Liver (tissue), 9 donors: ENCODE data around the gene DOCK9. TPM values are rescaled to one million over a fixed set of nuclear protein-coding genes. Genes with fewer than 3 reads are reported as not detected.

Source experiments
- DNase-seq: peaks from one replicate; pipeline ENCODE4 v3.0.0-alpha.2; 2017; ENCODE audit warnings: low spot score
- H3K27ac ChIP-seq, 2 donors: one replicate each; pipeline ENCODE4 v1.7.0; 2013; ENCODE audit warnings: inconsistent platforms in 2 of 2, low read length in 2 of 2, control low read depth in 1 of 2, low read depth in 1 of 2, mild to moderate bottlenecking in 1 of 2
- H3K27me3 ChIP-seq, 4 donors: one replicate each; pipeline versions ENCODE4 v1.6.1 to v1.7.0; 2013; ENCODE audit warnings: low read length in 3 of 4, inconsistent platforms in 1 of 4, mild to moderate bottlenecking in 1 of 4, moderate library complexity in 1 of 4; ENCODE audit not compliant: control insufficient read depth in 4 of 4, insufficient read depth in 4 of 4
- H3K36me3 ChIP-seq, 4 donors: one replicate each; pipeline versions ENCODE4 v1.6.1 to v1.7.0; 2013; ENCODE audit warnings: low read length in 3 of 4, mild to moderate bottlenecking in 3 of 4, low read depth in 1 of 4, moderate library complexity in 1 of 4; ENCODE audit not compliant: control insufficient read depth in 4 of 4, insufficient read depth in 3 of 4
- H3K4me1 ChIP-seq, 4 donors: one replicate each; pipeline versions ENCODE4 v1.6.1 to v1.7.0; 2013; ENCODE audit warnings: low read length in 3 of 4, mild to moderate bottlenecking in 3 of 4, moderate library complexity in 1 of 4; ENCODE audit not compliant: control insufficient read depth in 4 of 4, insufficient read depth in 4 of 4
- H3K4me3 ChIP-seq, 3 donors: one replicate each; pipeline versions ENCODE4 v1.6.1 to v1.7.0; 2013; ENCODE audit warnings: low read length in 3 of 3, control low read depth in 1 of 3, low read depth in 1 of 3, mild to moderate bottlenecking in 1 of 3
- H3K9ac ChIP-seq, 2 donors: one replicate each; pipeline ENCODE4 v1.7.0; 2013; ENCODE audit warnings: low read length in 2 of 2, mild to moderate bottlenecking in 2 of 2, moderate library complexity in 2 of 2, control low read depth in 1 of 2, low read depth in 1 of 2
- H3K9me3 ChIP-seq, 4 donors: one replicate each; pipeline versions ENCODE4 v1.6.1 to v1.7.0; 2013; ENCODE audit warnings: low read length in 3 of 4; ENCODE audit not compliant: control insufficient read depth in 4 of 4
- EGR1 ChIP-seq, 2 donors: IDR thresholded peaks; 2 replicates each; pipeline ENCODE4 v1.6.1; 2016 to 2018; ENCODE audit warnings: antibody characterized with exemption in 2 of 2, low read depth in 2 of 2
- FOXA1 ChIP-seq: IDR thresholded peaks from 2 replicates; pipeline ENCODE4 v1.6.1; 2016; ENCODE audit warnings: antibody characterized with exemption
- FOXA2 ChIP-seq: IDR thresholded peaks from 2 replicates; pipeline ENCODE4 v1.6.1; 2016; ENCODE audit warnings: antibody characterized with exemption
- GABPA ChIP-seq, 2 donors: IDR thresholded peaks in 1 of 2; conservative IDR thresholded peaks in 1 of 2; 2 replicates each; pipeline ENCODE4 v1.6.1; 2016; ENCODE audit warnings: antibody characterized with exemption in 2 of 2, mild to moderate bottlenecking in 1 of 2, moderate library complexity in 1 of 2
- HNF4A ChIP-seq, 2 donors: conservative IDR thresholded peaks; 2 replicates each; pipeline ENCODE4 v1.6.1; 2016; ENCODE audit warnings: antibody characterized with exemption in 2 of 2, mild to moderate bottlenecking in 2 of 2
- HNF4G ChIP-seq: IDR thresholded peaks from 2 replicates; pipeline ENCODE4 v1.6.1; 2016; ENCODE audit warnings: antibody characterized with exemption
- JUND ChIP-seq, 2 donors: IDR thresholded peaks; 2 replicates each; pipeline ENCODE4 v1.6.1; 2016; ENCODE audit warnings: antibody characterized with exemption in 2 of 2
- NR2F2 ChIP-seq: IDR thresholded peaks from 2 replicates; pipeline ENCODE4 v1.6.1; 2016; ENCODE audit warnings: antibody characterized with exemption
- RAD21 ChIP-seq, 2 donors: IDR thresholded peaks; 2 replicates each; pipeline ENCODE4 v1.6.1; 2016; ENCODE audit warnings: antibody characterized with exemption in 2 of 2, mild to moderate bottlenecking in 2 of 2
- RXRA ChIP-seq, 2 donors: IDR thresholded peaks; 2 replicates each; pipeline ENCODE4 v1.6.1; 2017 to 2018; ENCODE audit warnings: antibody characterized with exemption in 2 of 2, mild to moderate bottlenecking in 1 of 2
- TAF1 ChIP-seq: conservative IDR thresholded peaks from 2 replicates; pipeline ENCODE4 v1.6.1; 2016; ENCODE audit warnings: antibody characterized with exemption, mild to moderate bottlenecking
- YY1 ChIP-seq: IDR thresholded peaks from 2 replicates; pipeline ENCODE4 v1.6.1; 2016; ENCODE audit warnings: antibody characterized with exemption, mild to moderate bottlenecking
- WGBS: extraction: QIAGEN DNeasy Blood & Tissue Kit; methylation state at CpG from one replicate; pipeline ENCODE4 v1.1.7; 2013; 5-methylcytosine and 5-hydroxymethylcytosine counted together
- polyA plus RNA-seq, 2 donors: library from polyadenylated mRNA; stranded (reverse) in 1 of 2; unstranded in 1 of 2; fragments of 200-250 nt in 1 of 2; fragments of >200 nt in 1 of 2; fragmentation: Nextera tagmentation in 1 of 2; extraction: Ambion mirVana in 1 of 2; gene quantifications; one replicate each; pipeline versions ENCODE4 v1.2.1 to v1.2.3, GENCODE V29; 2013 to 2015
- total RNA-seq, 2 donors: library from RNA; depleted of rRNA; stranded (reverse); fragments of >200 nt; gene quantifications; one replicate each; pipeline ENCODE4 v1.2.3, GENCODE V29; 2014
- TF ChIP-seq, protein P1 (sequence below): IDR thresholded peaks from 2 replicates; pipeline ENCODE4 v1.6.1; 2016; ENCODE audit warnings: antibody characterized with exemption
- TF ChIP-seq, protein P2 (sequence below): IDR thresholded peaks from 2 replicates; pipeline ENCODE4 v1.6.1; 2016; ENCODE audit warnings: antibody characterized with exemption
- TF ChIP-seq, protein P3 (sequence below): fragments of 150-350 bp; IDR thresholded peaks from 2 replicates; pipeline ENCODE4 v1.5.1; 2017; ENCODE audit warnings: improper control_type of control experiment, low read depth, low read length; ENCODE audit not compliant: missing input control
- TF ChIP-seq, protein P4 (sequence below): IDR thresholded peaks from 2 replicates; pipeline ENCODE4 v1.6.1; 2016; ENCODE audit warnings: antibody characterized with exemption
- donor health status: healthy.
- donor health status: healthy.
- donor health status: healthy.
- donor health status: healthy.
- donor health status: healthy.

The DOCK9 gene
- total and polyA plus RNA-seq, 4 donors = 5.4 to 31.3 (median 10.6) TPM

DNA sequence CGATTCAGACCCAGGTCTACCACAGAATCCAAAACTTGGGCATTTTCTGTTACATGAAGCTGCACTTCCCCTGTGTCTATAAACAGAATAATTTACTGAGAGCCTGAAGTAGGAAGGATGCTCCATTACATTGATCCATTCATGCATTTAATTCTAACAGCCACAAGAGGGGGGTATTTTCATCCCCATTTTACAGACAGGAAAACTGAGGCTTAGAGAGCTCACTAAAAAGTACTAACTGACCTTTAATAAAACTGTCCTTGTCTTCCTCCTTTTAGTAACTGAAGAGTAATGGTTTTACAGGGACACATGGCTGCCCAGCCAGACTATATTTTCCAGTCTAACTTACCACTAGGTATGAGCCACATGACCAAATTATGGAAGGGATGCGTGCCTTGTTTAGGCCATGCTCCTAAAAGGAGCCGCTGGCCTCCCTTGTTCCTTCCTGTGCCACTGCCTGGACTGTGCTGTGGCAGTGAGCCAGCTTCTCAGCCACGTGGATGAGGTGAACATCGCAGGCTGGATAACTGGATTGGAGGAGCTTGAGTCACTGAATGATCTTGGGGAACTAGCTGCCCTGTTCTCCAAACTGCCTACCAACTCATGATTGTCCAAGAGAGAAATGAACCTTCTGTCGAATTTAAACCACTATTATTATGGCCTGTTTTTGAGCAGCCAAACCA lies 108.3 kb downstream of the DOCK9 start:
- TF ChIP-seq, protein P1, sequence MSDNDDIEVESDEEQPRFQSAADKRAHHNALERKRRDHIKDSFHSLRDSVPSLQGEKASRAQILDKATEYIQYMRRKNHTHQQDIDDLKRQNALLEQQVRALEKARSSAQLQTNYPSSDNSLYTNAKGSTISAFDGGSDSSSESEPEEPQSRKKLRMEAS = no peak
- TF ChIP-seq RAD21 (IDR thresholded peaks at IDR 0.05) (peak in 1 of 2 donors; percentile 23), JUND (IDR thresholded peaks at IDR 0.05) (no peak), GABPA (IDR thresholded peaks at IDR 0.05 in 1 of 2, conservative IDR thresholded peaks at IDR 0.05 in 1 of 2) (no peak), FOXA1 (no peak), NR2F2 (no peak)
- TF ChIP-seq, protein P2, sequence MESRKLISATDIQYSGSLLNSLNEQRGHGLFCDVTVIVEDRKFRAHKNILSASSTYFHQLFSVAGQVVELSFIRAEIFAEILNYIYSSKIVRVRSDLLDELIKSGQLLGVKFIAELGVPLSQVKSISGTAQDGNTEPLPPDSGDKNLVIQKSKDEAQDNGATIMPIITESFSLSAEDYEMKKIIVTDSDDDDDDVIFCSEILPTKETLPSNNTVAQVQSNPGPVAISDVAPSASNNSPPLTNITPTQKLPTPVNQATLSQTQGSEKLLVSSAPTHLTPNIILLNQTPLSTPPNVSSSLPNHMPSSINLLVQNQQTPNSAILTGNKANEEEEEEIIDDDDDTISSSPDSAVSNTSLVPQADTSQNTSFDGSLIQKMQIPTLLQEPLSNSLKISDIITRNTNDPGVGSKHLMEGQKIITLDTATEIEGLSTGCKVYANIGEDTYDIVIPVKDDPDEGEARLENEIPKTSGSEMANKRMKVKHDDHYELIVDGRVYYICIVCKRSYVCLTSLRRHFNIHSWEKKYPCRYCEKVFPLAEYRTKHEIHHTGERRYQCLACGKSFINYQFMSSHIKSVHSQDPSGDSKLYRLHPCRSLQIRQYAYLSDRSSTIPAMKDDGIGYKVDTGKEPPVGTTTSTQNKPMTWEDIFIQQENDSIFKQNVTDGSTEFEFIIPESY = no peak
- TF ChIP-seq, protein P3, sequence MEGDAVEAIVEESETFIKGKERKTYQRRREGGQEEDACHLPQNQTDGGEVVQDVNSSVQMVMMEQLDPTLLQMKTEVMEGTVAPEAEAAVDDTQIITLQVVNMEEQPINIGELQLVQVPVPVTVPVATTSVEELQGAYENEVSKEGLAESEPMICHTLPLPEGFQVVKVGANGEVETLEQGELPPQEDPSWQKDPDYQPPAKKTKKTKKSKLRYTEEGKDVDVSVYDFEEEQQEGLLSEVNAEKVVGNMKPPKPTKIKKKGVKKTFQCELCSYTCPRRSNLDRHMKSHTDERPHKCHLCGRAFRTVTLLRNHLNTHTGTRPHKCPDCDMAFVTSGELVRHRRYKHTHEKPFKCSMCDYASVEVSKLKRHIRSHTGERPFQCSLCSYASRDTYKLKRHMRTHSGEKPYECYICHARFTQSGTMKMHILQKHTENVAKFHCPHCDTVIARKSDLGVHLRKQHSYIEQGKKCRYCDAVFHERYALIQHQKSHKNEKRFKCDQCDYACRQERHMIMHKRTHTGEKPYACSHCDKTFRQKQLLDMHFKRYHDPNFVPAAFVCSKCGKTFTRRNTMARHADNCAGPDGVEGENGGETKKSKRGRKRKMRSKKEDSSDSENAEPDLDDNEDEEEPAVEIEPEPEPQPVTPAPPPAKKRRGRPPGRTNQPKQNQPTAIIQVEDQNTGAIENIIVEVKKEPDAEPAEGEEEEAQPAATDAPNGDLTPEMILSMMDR = no peak
- Histone ChIP-seq H3K4me3 (no peak overlapping the region), H3K36me3 (peaks cover 0 to 23% (median 10%) of the 10 kb centered on the region in 4 donors), H3K9me3 (peaks cover 0 to 6% (median 3%) of the 10 kb centered on the region in 4 donors), H3K27me3 (no peaks in the 10 kb centered on the region), H3K4me1 (no peaks in the 10 kb centered on the region), H3K27ac (no peak overlapping the region), H3K9ac (no peak overlapping the region)
- DNase-seq = no peak
- whole genome bisulfite sequencing = 82% methylated on average over 6 of the region's 6 CpGs

DNA sequence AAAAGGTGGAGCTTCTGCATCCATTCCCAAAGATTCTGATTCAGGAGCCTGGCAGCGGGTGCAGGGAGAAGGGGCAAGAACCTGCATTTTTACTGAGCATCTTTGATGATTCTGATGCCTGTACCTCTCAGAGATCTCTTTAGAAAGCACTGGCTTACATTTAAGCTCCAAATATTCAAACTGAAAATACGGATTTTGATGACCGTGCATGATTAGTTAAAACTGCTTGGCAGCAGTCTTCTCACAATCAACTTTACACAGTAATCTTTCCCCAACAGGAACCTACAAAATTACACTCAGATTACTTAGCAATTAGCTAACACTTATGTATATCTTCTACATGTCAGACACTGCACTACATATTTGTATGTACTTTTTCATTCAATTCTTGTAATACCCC lies 108.9 kb downstream of the DOCK9 start:
- DNase-seq = no peak
- H3K9ac ChIP-seq = no peak overlapping the region
- no peaks in the 10 kb centered on the region for H3K4me1 ChIP-seq
- H3K27me3 ChIP-seq = no peaks in the 10 kb centered on the region
- TF ChIP-seq, protein P3 = no peak
- TF ChIP-seq RXRA (IDR thresholded peaks at IDR 0.05) = no peak
- WGBS = 95% methylated on average over 3 of the region's 3 CpGs
- peaks cover 0 to 6% (median 3%) of the 10 kb centered on the region in 4 donors for H3K9me3 ChIP-seq
- H3K36me3 ChIP-seq = peaks cover 0 to 21% (median 10%) of the 10 kb centered on the region in 4 donors
- no peak overlapping the region for H3K4me3 ChIP-seq
- no peak overlapping the region for H3K27ac ChIP-seq

DNA sequence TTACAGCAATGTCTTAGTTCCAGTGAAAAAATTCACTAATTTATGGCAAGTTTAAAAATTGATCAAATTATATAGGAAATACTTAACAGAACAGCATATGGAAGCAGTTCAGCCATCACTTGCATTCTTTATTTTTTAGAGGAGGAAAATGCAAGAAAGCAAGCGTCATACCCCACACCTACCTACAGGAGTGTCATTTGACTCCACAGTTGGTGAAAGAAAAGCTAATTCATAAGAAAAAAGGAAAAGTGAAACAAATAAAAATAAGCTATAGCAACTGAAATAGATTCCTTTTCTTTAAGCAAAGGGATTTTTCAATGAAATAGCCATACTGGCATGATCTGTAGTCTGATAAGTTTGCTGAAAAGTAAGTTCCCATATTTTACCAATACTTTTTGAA lies 111.0 kb downstream of the DOCK9 start:
- WGBS = 97% methylated on average over 1 of the region's 1 CpG
- no peak for DNase-seq
- Histone ChIP-seq H3K27ac (no peak overlapping the region), H3K9ac (no peak overlapping the region), H3K4me1 (no peaks in the 10 kb centered on the region), H3K27me3 (no peaks in the 10 kb centered on the region), H3K9me3 (no peaks in the 10 kb centered on the region), H3K36me3 (peaks cover 0 to 20% (median 12%) of the 10 kb centered on the region in 4 donors), H3K4me3 (no peak overlapping the region)
- TF ChIP-seq TAF1 (no peak), JUND (IDR thresholded peaks at IDR 0.05) (no peak), FOXA2 (no peak), YY1 (no peak), HNF4A (conservative IDR thresholded peaks at IDR 0.05) (no peak), HNF4G (no peak), NR2F2 (no peak), EGR1 (IDR thresholded peaks at IDR 0.05; ENCODE audit: low read depth in 2 of 2) (no peak)
- TF ChIP-seq, protein P2 = no peak
- TF ChIP-seq, protein P4, sequence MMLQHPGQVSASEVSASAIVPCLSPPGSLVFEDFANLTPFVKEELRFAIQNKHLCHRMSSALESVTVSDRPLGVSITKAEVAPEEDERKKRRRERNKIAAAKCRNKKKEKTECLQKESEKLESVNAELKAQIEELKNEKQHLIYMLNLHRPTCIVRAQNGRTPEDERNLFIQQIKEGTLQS = no peak
- TF ChIP-seq, protein P3 = no peak
